Activated CD8-positive, alpha-beta memory T cell treated with anti-CD3 and anti-CD28 coated beads, Interleukin-2, amount 50 U/mL, for 4 hours (primary cell): Measurements from ENCODE around the gene BAZ1A.
"Not testable (repeated sequence)": the region's sequence is repeated elsewhere in the genome, so short reads cannot be mapped to it uniquely, and the experiment has no call there.

Source experiments
- DNase-seq: peaks from one replicate; pipeline ENCODE4 v3.0.0-alpha.2; 2020

The BAZ1A gene

GRCh38 chr14:34782031-34782430 lies 93.1 kb downstream of the BAZ1A start:
- DNase-seq, result no peak

GRCh38 chr14:34781242-34781641 lies 93.9 kb downstream of the BAZ1A start:
- DNase-seq, result no peak

DNA sequence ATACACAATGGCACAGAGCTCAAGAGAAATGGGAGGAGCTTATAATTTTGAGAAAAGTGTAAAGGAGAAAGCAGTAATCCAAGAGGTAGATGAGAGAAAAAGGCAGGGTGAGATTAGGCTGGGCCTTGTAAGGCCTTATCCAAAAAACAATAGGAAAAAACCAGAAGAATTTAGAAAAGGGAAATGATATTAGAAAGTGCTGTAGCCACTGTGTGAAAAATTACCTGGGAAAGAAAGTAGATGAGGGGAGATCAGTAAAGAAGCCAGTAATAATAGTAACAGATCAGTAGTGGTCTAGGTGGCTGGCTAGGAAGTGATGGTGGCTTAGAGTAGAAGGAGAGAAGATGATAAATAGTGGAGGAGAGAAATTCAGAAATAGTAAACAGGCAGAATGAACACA lies 94.5 kb downstream of the BAZ1A start:
- DNase-seq, result no peak

DNA sequence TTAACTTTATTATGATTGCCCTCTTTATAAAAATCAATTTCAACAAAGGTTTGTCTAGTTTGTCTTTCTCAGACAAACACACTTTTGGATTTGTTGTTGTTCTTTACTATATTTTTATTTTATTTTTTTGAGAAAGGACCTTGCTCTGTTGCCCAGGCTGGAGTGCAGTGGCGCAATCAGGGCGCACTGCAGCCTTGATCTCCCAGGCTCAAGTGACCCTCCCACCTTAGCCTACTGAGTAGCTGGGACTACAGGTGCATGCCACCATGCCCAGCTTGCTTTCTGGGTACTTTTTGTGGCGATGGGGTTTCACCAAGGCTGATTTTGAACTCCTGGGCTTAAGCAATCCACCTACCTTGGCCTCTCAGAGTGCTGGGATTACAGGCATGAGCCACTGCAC lies 96.4 kb downstream of the BAZ1A start:
- DNase-seq, result no peak

DNA sequence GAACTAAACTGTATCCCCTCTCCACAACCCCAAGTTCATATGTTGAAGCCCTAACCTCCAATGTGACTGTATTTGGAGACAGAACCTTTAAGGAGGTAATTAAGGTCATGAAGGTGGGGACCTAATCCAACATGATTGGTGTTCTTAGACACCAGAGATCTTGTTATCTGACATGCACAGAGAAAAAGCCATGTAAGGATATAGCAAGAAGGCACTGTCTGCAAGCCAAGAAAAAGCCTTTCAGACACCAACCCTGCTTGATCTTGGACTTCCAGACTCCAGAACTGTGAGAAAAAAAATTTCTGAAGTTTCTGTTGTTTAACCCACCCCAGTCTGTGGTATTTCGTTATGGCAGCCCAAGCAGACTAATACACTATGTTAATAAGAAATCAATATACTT lies 98.5 kb downstream of the BAZ1A start:
- DNase-seq, result no peak

GRCh38 chr14:34775922-34776321 lies 99.2 kb downstream of the BAZ1A start:
- no peak for DNase-seq

- no peak for DNase-seq
Measured at GRCh38 chr14:34775342-34775741, 99.8 kb downstream of the BAZ1A start.

DNA sequence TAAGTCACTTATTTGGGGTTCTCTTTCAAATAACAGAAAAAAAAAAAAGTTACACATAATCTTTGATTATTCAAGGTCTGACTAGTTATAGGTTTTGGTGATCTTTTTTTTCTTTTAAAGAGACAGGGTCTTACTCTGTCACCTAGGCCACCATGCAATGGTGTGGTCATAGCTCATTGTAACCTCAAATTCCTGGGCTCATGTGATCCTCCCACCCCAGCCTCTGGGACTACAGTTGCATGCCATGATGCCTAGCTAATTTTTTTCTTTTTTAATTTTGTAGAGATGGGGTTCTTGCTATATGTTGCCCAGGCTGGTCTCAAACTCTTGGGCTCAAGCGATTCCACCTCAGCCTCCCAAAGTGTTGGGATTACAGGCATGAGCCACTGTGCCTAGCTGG lies 104.3 kb downstream of the BAZ1A start:
- no peak for DNase-seq

DNA sequence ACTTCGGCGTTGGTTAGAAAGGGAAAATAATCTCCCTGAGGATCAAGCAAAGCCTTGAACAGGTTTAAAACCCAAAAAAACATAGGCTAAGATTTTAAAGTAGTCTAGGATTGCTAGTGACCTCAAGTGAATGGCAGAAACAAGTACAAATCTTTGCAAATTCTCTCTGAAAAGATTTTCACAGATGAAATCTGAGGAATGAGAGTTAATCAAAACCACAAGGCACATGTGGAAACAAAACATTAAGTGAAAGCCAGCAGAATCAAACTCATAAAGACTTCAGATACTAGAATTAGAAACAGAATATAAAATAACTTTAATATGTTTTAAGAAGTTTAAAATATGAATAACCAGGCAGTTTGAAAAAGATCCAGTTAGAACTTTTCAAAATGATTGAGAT lies 108.6 kb downstream of the BAZ1A start:
- DNase-seq, result no peak

- DNase-seq, result no peak
Measured at GRCh38 chr14:34766060-34766459, 109.1 kb downstream of the BAZ1A start.

DNA sequence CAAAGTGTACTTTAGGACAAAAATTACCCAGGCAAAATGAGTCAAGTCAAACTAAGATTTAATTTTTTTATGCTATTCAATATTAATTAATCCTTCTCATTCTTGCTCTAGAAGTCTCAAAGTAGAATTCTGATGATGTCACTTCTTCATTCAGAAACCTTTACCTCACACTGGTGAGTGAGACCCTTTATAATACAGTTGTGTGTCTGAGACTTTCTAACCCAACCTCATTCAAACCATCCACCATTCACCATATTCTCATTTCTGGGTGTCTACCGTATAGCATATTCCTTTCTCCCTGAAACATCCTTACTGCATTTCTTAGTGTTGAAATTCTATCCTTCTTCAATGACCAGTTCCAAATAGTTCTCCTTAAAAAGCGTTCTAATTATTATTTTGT lies 119.9 kb downstream of the BAZ1A start:
- no peak for DNase-seq

GRCh38 chr14:34754687-34755086 lies 120.5 kb downstream of the BAZ1A start:
- no peak for DNase-seq

- no peak for DNase-seq
Measured at GRCh38 chr14:34750670-34751069, 124.5 kb downstream of the BAZ1A start.

- DNase-seq, result no peak
Measured at GRCh38 chr14:34750233-34750632, 124.9 kb downstream of the BAZ1A start.

GRCh38 chr14:34749408-34749807 lies 125.8 kb downstream of the BAZ1A start:
- no peak for DNase-seq

DNA sequence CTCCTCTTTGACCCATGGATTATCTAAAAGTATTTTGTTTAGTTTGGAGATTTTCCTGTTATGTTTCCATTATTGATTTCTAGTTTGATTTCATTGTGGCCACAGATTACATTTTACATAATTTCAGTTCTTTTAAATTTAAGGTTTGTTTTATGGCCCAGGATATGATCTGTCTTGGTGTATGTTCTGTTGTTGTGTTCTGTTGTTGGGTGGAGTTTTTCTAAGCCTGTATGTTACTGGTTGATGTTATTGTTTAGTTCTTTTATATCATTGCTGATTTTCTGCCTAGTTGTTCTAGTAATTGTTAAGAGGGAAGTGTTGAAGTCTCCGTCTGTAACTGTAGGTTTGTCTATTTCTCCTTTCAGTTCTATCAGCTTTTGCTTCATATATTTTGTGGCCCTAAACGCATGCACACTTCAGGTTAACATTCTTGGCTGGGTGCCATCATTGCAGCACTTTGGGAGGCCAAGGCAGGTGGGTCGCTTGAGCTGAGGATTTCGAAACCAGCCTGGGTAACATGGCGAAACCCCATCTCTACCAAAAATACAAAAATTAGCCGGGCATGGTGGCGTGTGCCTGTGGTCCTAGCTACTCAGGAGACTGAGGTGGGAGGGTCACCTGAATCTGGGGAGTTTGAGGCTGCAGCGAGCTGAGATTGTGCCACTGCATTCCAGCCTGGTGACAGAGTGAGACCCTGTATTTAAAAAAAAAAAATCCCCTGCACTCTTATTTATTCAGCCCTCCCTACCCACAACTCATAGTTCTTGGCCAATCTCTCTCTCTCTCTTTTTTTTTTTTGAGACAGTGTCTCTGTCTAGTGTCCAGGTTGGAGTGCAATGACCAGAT lies 132.7 kb downstream of the BAZ1A start:
- no peak for DNase-seq

DNA sequence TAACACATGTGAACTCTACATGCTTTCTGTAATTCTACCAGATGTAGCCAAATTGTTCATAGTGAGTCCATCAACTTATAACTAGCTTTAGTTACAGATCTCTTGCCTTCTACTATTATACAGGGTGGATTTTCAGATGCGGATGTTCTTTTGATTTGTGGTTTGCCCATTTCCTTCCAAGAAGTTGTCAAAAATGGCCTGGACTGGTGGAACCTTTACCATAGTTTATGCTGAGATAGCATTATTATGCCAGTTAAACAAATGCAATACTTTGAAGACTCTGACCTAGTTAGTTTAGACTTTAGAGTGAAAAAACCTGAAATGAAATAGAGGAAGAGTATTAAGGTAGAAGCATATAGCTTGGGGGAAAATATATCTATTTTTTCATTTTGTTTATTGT lies 133.3 kb downstream of the BAZ1A start:
- DNase-seq, result no peak

GRCh38 chr14:34740139-34740538 lies 135.0 kb downstream of the BAZ1A start:
- DNase-seq, result not testable (repeated sequence)

DNA sequence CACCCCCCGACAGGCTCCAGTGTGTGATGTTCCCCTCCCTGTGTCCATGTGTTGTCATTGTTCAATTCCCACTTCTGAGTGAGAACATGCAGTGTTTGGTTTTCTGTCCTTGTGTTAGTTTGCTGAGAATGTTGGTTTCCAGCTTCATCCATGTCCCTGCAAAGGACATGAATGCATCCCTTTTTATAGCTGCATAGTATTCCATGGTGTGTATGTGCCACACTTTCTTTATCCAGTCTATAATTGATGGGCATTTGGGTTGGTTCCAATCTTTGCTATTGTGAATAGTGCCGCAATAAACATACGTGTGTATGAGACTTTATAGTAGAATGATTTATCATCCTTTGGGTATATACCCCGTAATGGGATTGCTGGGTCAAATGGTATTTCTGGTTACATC lies 138.1 kb downstream of the BAZ1A start:
- DNase-seq, result not testable (repeated sequence)

DNA sequence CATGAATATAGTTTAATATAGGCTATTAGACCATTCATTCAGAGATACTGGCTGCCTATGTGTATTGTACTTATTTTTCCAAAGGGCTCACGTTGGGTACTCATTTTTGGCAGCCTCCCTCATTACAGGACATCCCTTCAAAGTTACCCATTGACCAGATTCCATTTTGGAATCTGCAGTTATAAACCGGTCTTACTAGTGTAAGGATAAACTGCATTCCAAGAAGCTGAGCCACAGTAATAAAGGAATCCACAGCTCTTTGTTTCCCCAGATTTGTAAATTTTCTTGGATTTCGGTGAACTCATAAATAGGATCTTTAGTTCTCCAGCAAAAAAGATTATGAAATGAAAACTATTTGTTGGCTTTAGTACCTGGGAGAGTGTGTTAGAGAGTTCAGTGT lies 141.9 kb downstream of the BAZ1A start:
- DNase-seq, result no peak

DNA sequence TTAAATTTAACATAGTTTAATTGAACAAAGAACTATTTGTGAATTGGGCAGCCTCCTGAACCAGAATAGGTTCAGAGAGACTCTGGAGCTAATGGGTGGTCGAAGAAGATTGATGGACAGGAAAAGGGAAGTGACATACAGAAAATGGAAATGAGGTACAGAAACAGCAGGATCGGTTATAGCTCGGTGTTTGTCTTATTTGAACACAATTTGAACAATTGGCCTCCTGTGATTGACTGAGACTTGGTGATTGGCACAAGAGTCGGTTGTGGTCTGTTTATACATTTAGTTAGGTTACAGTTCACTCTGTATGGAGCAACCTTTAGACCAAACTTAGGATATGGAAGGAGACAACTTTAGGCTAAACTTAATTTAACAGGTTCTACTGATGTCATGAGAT lies 142.4 kb downstream of the BAZ1A start:
- no peak for DNase-seq

DNA sequence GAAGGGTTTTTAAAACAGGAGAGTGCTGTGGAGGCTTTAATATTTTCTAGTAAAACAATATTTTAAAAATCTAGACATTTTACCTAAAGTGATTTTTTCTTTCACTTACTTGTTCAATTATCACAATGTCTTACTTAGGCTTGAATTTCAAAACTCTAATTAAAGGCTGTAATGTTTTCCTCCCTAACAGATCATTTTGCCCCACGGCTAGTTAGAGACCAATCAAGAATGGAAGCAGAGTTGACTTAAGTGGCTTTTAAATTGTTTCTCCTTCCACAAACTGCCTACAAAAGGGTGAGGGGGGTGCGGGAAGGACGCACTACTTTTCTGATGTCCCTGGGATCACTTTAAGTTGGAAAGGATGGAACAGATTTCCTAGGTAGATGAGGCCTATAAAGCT lies 151.3 kb downstream of the BAZ1A start:
- no peak for DNase-seq

- DNase-seq, result peak; percentile 21
Measured at GRCh38 chr14:34722723-34723545, 152.2 kb downstream of the BAZ1A start.

DNA sequence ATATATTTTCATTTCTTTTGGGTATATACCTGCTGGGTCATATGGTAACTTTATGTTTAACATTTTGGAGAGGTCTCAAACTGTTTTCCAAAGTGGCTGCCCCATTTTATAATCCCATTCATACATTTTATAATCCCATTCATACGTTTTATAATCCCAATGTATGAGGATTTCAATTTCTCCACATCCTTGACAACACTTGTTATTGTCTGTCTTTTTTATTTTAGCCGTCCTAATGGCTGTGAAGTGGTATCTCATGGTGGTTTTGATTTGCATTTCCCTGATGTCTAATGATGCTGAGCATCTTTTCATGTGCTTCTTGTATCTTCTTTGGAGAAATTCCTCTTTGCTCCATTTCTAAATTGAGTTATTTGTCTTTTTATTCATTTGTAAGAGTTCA lies 154.0 kb downstream of the BAZ1A start:
- no peak for DNase-seq
